BJ (cell line): Measurements from ENCODE around the gene FBXW5. TPM values are rescaled to one million over a fixed set of nuclear protein-coding genes. Genes with fewer than 3 reads are reported as not detected.

Experiments used
- CTCF ChIA-PET: fragments of 350-600 bp; formaldehyde crosslinking; extraction: SDS; loops from one replicate; lab custom pipeline; 2021; ENCODE audit warnings: antibody characterized with exemption, inconsistent platforms; lab: Yijun Ruan, JAX
- POLR2A ChIA-PET: fragments of 300-600 bp; sonication (Branson Sonifier 250); formaldehyde crosslinking; extraction: SDS; loops from one replicate; lab custom pipeline; 2021; ENCODE audit warnings: antibody characterized with exemption; lab: Charles Lee
- DNase-seq: peaks from one replicate; pipeline ENCODE4 v3.0.0-alpha.2; 2011; ENCODE audit warnings: low read depth
- H3K27me3 ChIP-seq: 2 replicates; pipeline ENCODE4 v1.6.0; 2011; ENCODE audit warnings: low read length; ENCODE audit not compliant: control insufficient read depth, insufficient read depth
- H3K36me3 ChIP-seq: 2 replicates; pipeline ENCODE4 v1.5.1; 2011; ENCODE audit warnings: low read length; ENCODE audit not compliant: control insufficient read depth, insufficient read depth
- H3K4me3 ChIP-seq: 2 replicates; pipeline ENCODE4 v1.5.1; 2011; ENCODE audit warnings: low read depth, mild to moderate bottlenecking, control low read depth, low read length
- CTCF ChIP-seq: IDR thresholded peaks from 2 replicates; pipeline ENCODE4 v1.5.1; 2011; ENCODE audit warnings: low read depth, mild to moderate bottlenecking, control low read depth, inconsistent platforms, low read length, moderate library complexity; ENCODE audit not compliant: insufficient read depth
- polyA plus RNA-seq: library from polyadenylated mRNA; depleted of rRNA; stranded (reverse); fragments of >200 nt; gene quantifications from 2 replicates; pipeline ENCODE4 v1.2.3, GENCODE V29; 2011

FBXW5 gene
- polyA plus RNA-seq, 1 experiment, result 71.9 TPM

- CTCF ChIA-PET, result interaction anchor here (1.1 to 1.2 kb wide), 2 partner anchors 12 to 48 kb away, joined by 3 read pairs; no protein-coding TSS in a partner anchor
- no peak for TF ChIP-seq CTCF
- POLR2A ChIA-PET, result no interaction called here
- H3K36me3 ChIP-seq, result no peaks in the 10 kb centered on the region
- peaks cover 1% of the 10 kb centered on the region; the same call in 1 of the 2 replicates for H3K27me3 ChIP-seq
- no peak for DNase-seq
- no peak overlapping the region for H3K4me3 ChIP-seq
Measured at GRCh38 chr9:136980669-136981478, 36.3 kb upstream of the FBXW5 start.

GRCh38 chr9:136979769-136980587 lies 35.4 kb upstream of the FBXW5 start:
- Histone ChIP-seq H3K4me3 (no peak overlapping the region), H3K27me3 (peaks cover 1% of the 10 kb centered on the region; the same call in 1 of the 2 replicates), H3K36me3 (no peaks in the 10 kb centered on the region)
- CTCF ChIA-PET, result interaction anchor here (1.2 kb wide), 1 partner anchor 49 kb away, joined by 3 read pairs; no protein-coding TSS in a partner anchor
- no peak for DNase-seq
- no peak for TF ChIP-seq CTCF
- POLR2A ChIA-PET, result no interaction called here

- H3K27me3 ChIP-seq, result peaks cover 1% of the 10 kb centered on the region; the same call in 1 of the 2 replicates
- no peak overlapping the region for H3K4me3 ChIP-seq
- DNase-seq, result no peak
- ChIA-PET POLR2A (interaction anchor here (0.6 kb wide), 1 partner anchor 160 kb away, joined by 8 read pairs; no protein-coding TSS in a partner anchor), CTCF (interaction anchor here (1.2 kb wide), 2 partner anchors 31 to 56 kb away, joined by 5 read pairs; no protein-coding TSS in a partner anchor)
- H3K36me3 ChIP-seq, result no peaks in the 10 kb centered on the region
- TF ChIP-seq CTCF, result no peak
Measured at GRCh38 chr9:136978865-136979544, 34.5 kb upstream of the FBXW5 start.

- no peaks in the 10 kb centered on the region for H3K36me3 ChIP-seq
- CTCF ChIA-PET, result interaction anchor here (1.2 kb wide), 2 partner anchors 30 to 57 kb away, joined by 5 read pairs; no protein-coding TSS in a partner anchor
- no peak for DNase-seq
Measured at GRCh38 chr9:136978073-136978864, 33.7 kb upstream of the FBXW5 start.

More at GRCh38 chr9:136978073-136978864, 33.7 kb upstream of the FBXW5 start:
- POLR2A ChIA-PET, result interaction anchor here (0.6 to 0.7 kb wide), 2 partner anchors 14 to 159 kb away, joined by 3 to 8 read pairs; partner anchors contain the start of gene PAXX
- TF ChIP-seq CTCF, result no peak
- Histone ChIP-seq H3K4me3 (peak overlapping the region; percentile 51), H3K27me3 (no peaks in the 10 kb centered on the region)
